LoVo (cell line): ENCODE data around the gene SMIM43.
"Not testable (repeated sequence)": the region's sequence is repeated elsewhere in the genome, so short reads cannot be mapped to it uniquely, and the experiment has no call there.

Experiments used
- DNase-seq: peaks from one replicate; pipeline ENCODE4 v3.0.0-alpha.2; 2016; ENCODE audit warnings: low spot score

Gene SMIM43

GRCh38 chr4:121736735-121737351 lies 28.1 kb downstream of the SMIM43 start:
- DNase-seq, result peak; percentile 42

- no peak for DNase-seq
Measured at GRCh38 chr4:121734571-121734970, 30.4 kb downstream of the SMIM43 start.

GRCh38 chr4:121733942-121734341 lies 31.0 kb downstream of the SMIM43 start:
- DNase-seq, result no peak

- DNase-seq, result not testable (repeated sequence)
Measured at GRCh38 chr4:121729753-121730152, 35.2 kb downstream of the SMIM43 start.

GRCh38 chr4:121728798-121729226 lies 36.2 kb downstream of the SMIM43 start:
- no peak for DNase-seq

GRCh38 chr4:121728066-121728465 lies 36.9 kb downstream of the SMIM43 start:
- DNase-seq, result no peak

- peak; percentile 52 for DNase-seq
Measured at GRCh38 chr4:121726642-121727268, 38.2 kb downstream of the SMIM43 start.

- DNase-seq, result no peak
Measured at GRCh38 chr4:121724671-121725070, 40.3 kb downstream of the SMIM43 start.

- DNase-seq, result no peak
Measured at GRCh38 chr4:121721700-121722099, 43.3 kb downstream of the SMIM43 start.

GRCh38 chr4:121720109-121720508 lies 44.9 kb downstream of the SMIM43 start:
- DNase-seq, result no peak

GRCh38 chr4:121717680-121718237 lies 47.2 kb downstream of the SMIM43 start:
- no peak for DNase-seq

- DNase-seq, result no peak
Measured at GRCh38 chr4:121714548-121714947, 50.4 kb downstream of the SMIM43 start.

- DNase-seq, result no peak
Measured at GRCh38 chr4:121712783-121713182, 52.2 kb downstream of the SMIM43 start.

GRCh38 chr4:121712001-121712651 lies 52.8 kb downstream of the SMIM43 start:
- no peak for DNase-seq

- peak; percentile 84 for DNase-seq
Measured at GRCh38 chr4:121711263-121712000, 53.5 kb downstream of the SMIM43 start.

GRCh38 chr4:121709766-121710405 lies 55.1 kb downstream of the SMIM43 start:
- no peak for DNase-seq
